GM03348 (cell line): ENCODE measurements around the gene STAT5B.
"Not testable (repeated sequence)": the region's sequence is repeated elsewhere in the genome, so short reads cannot be mapped to it uniquely, and the experiment has no call there.

Source experiments
- DNase-seq: peaks from one replicate; pipeline ENCODE4 v3.0.0; 2012; ENCODE audit warnings: low spot score

Gene STAT5B

GRCh38 chr17:42266918-42267766, 9.0 kb downstream of the STAT5B start:
- no peak for DNase-seq

- DNase-seq: no peak
Measured at GRCh38 chr17:42266462-42266861, 9.7 kb downstream of the STAT5B start.

- DNase-seq: not testable (repeated sequence)
Measured at GRCh38 chr17:42264366-42264765, 11.8 kb downstream of the STAT5B start.

- DNase-seq: no peak
Measured at GRCh38 chr17:42260318-42260717, 15.9 kb downstream of the STAT5B start.

GRCh38 chr17:42255445-42255844, 20.7 kb downstream of the STAT5B start:
- no peak for DNase-seq

- DNase-seq: no peak
Measured at GRCh38 chr17:42253578-42253977, 22.6 kb downstream of the STAT5B start.

- DNase-seq: no peak
Measured at GRCh38 chr17:42252597-42253550, 23.3 kb downstream of the STAT5B start.

- DNase-seq: peak; percentile 26
Measured at GRCh38 chr17:42251115-42251514, 25.1 kb downstream of the STAT5B start.

- DNase-seq: no peak
Measured at GRCh38 chr17:42249681-42250446, 26.3 kb downstream of the STAT5B start.

GRCh38 chr17:42248351-42249179, 27.6 kb downstream of the STAT5B start:
- peak; percentile 73 for DNase-seq

GRCh38 chr17:42247734-42248133, 28.5 kb downstream of the STAT5B start:
- DNase-seq: no peak

- DNase-seq: no peak
Measured at GRCh38 chr17:42246515-42246914, 29.7 kb downstream of the STAT5B start.

GRCh38 chr17:42245183-42245582, 31.0 kb downstream of the STAT5B start:
- not testable (repeated sequence) for DNase-seq

- DNase-seq: not testable (repeated sequence)
Measured at GRCh38 chr17:42244116-42244515, 32.1 kb downstream of the STAT5B start.

GRCh38 chr17:42243493-42243982, 32.7 kb downstream of the STAT5B start:
- DNase-seq: no peak

GRCh38 chr17:42241871-42242270, 34.3 kb downstream of the STAT5B start:
- DNase-seq: no peak

GRCh38 chr17:42240863-42241262, 35.3 kb downstream of the STAT5B start:
- DNase-seq: not testable (repeated sequence)

GRCh38 chr17:42240201-42240600, 36.0 kb downstream of the STAT5B start:
- DNase-seq: no peak

- not testable (repeated sequence) for DNase-seq
Measured at GRCh38 chr17:42239576-42239975, 36.6 kb downstream of the STAT5B start.

- no peak for DNase-seq
Measured at GRCh38 chr17:42236760-42237159, 39.4 kb downstream of the STAT5B start.

- no peak for DNase-seq
Measured at GRCh38 chr17:42233994-42234393, 42.2 kb downstream of the STAT5B start.
